Heart left ventricle (tissue), 16 donors: ENCODE results near the gene MCL1. TPM values are rescaled to one million over a fixed set of nuclear protein-coding genes. Genes with fewer than 3 reads are reported as not detected.

Source experiments
- ATAC-seq, 4 donors: fragments of 200-7000 bp; cut with Tn5 transposase; one replicate each; pipeline ENCODE4 v1.9.1; 2020 to 2022; ENCODE audit warnings: moderate library complexity in 4 of 4, mild to moderate bottlenecking in 3 of 4, moderate number of reproducible peaks in 1 of 4
- DNase-seq, 5 donors: peaks; one replicate each; pipeline ENCODE4 v3.0.0-alpha.2; 2020
- H3K27ac ChIP-seq, 12 donors: fragments of 200-600 bp; sonication (generic) in 4 of 12; one replicate each; pipeline versions ENCODE4 v1.5.0 to v1.8.0; 2016 to 2022; ENCODE audit warnings: mild to moderate bottlenecking in 2 of 12
- H3K27me3 ChIP-seq, 9 donors: fragments of 200-600 bp; sonication (generic) in 2 of 9; one replicate each; pipeline versions ENCODE4 v1.5.1 to v1.8.0; 2016 to 2022; ENCODE audit warnings: mild to moderate bottlenecking in 3 of 9
- H3K36me3 ChIP-seq, 9 donors: fragments of 200-600 bp; sonication (generic) in 2 of 9; one replicate each; pipeline versions ENCODE4 v1.5.0 to v1.8.0; 2018 to 2022; ENCODE audit warnings: mild to moderate bottlenecking in 2 of 9
- H3K4me1 ChIP-seq, 12 donors: fragments of 200-600 bp; sonication (generic) in 4 of 12; one replicate each; pipeline versions ENCODE4 v1.5.0 to v1.8.0; 2016 to 2022; ENCODE audit warnings: mild to moderate bottlenecking in 3 of 12
- H3K4me3 ChIP-seq, 12 donors: fragments of 200-600 bp; sonication (generic) in 4 of 12; one replicate each; pipeline versions ENCODE4 v1.5.0 to v1.8.0; 2017 to 2022; ENCODE audit warnings: mild to moderate bottlenecking in 9 of 12, moderate library complexity in 4 of 12
- H3K9me3 ChIP-seq, 12 donors: fragments of 200-600 bp; sonication (generic) in 4 of 12; one replicate each; pipeline versions ENCODE4 v1.5.0 to v1.8.0; 2016 to 2022; ENCODE audit warnings: mild to moderate bottlenecking in 1 of 12
- CTCF ChIP-seq, 12 donors: fragments of 200-600 bp; sonication (generic) in 4 of 12; IDR thresholded peaks; one replicate each; pipeline versions ENCODE4 v1.5.0 to v1.8.0; 2018 to 2022; ENCODE audit warnings: antibody characterized with exemption in 12 of 12, mild to moderate bottlenecking in 5 of 12
- POLR2A ChIP-seq, 2 donors: fragments of 450-650 bp; IDR thresholded peaks; one replicate each; pipeline ENCODE4 v1.6.1; 2017; ENCODE audit warnings: antibody characterized with exemption in 2 of 2, mild to moderate bottlenecking in 2 of 2, moderate library complexity in 2 of 2
- WGBS, 4 donors: extraction: QIAGEN DNeasy Blood & Tissue Kit in 2 of 4; methylation state at CpG; one replicate each; pipeline versions ENCODE4 v1.1.5 to v1.1.7; 2013 to 2018; 5-methylcytosine and 5-hydroxymethylcytosine counted together
- intact Hi-C, 10 donors: fragments of 100-400 bp; cut with DNase I; formaldehyde crosslinking; loops; one replicate each; pipeline versions ENCODE4 v1.11.1 to v1.14.2; 2022
- polyA plus RNA-seq, 2 donors: library from polyadenylated mRNA; stranded (reverse); fragments of 200-250 nt; gene quantifications; one replicate each; pipeline ENCODE4 v1.2.3, GENCODE V29; 2013
- total RNA-seq, 9 donors: library from RNA; depleted of rRNA in 2 of 9; stranded (reverse); fragments of >200 nt in 2 of 9; fragmentation: NEBNext Ultra II Directional in 3 of 9; extraction: Animal tissue kit (Norgen Biotek cat#: 25700) in 3 of 9; gene quantifications; one replicate each; pipeline versions ENCODE4 v1.1.0 to v1.2.4, GENCODE V29; 2016 to 2023
- donor health status: ischemic (EF 13 %, LVEDD 7.1; RV severe dilation, severe dysfunction).
- donor health status: healthy with polysubstance abuse.
- donor health status: DM: no; HTN: yes; CAD: no.
- donor health status: DM: no; HTN: no; CAD: no.
- donor health status: ischemic (EF 25% LVEDD 6.9; RV normal size, moderate dysfunction).
- donor health status: ischemic (EF 25% LVEDD 5.7; RV mildly dilated, moderate dysfunction).
- donor health status: healthy.
- donor health status: DM: yes; HTN: yes; CAD: no.
- donor health status: ischemic (EF 35%, LVEDD 5.7; RV mildly dilated, moderate dysfunction).
- donor health status: nonischemic (EF 11% LVEDD 7.7; RV severe dilation, severe dysfunction).
- donor health status: DM: yes; HTN: yes; CAD: no.
- donor health status: PGD.
- donor health status: ischemic (EF 29% LVEDD 5.4; RV normal size, mild dysfunction).
- donor health status: nonischemic (EF 23%, LVEDD 6.1; RV moderate dilation, normal function).

MCL1 gene
- total and polyA plus RNA-seq, 11 donors: 57.1 to 180 (median 104) TPM

GRCh38 chr1:150550222-150551050 lies 29.0 kb downstream of the MCL1 start:
- Histone ChIP-seq H3K36me3 (peaks cover 0 to 5% (median 0%) of the 10 kb centered on the region in 9 donors), H3K27me3 (peaks cover 0 to 3% (median 0%) of the 10 kb centered on the region in 9 donors), H3K4me1 (peaks cover 0 to 61% (median 36%) of the 10 kb centered on the region in 12 donors), H3K4me3 (peak overlapping the region in 9 of 12 donors; percentile 55 to 77 (median 70)), H3K27ac (peak overlapping the region in 10 of 12 donors; percentile 80 to 93 (median 86)), H3K9me3 (no peaks in the 10 kb centered on the region)
- TF ChIP-seq POLR2A (IDR thresholded peaks at IDR 0.05) (peak in 1 of 2 donors; percentile 14), CTCF (IDR thresholded peaks at IDR 0.05) (no peak)
- intact Hi-C loops: loop anchor here in 3 of 10 donors (10.0 kb wide), 1 partner anchor 264 kb away; no protein-coding TSS in a partner anchor
- DNase-seq (peak in 1 of 5 donors; percentile 65), ATAC-seq (peak; percentile 4 to 27 (median 18))
- WGBS, 4 donors: 49 to 59% (median 56%) methylated on average over 20 to 22 of the region's 22 CpGs

DNA sequence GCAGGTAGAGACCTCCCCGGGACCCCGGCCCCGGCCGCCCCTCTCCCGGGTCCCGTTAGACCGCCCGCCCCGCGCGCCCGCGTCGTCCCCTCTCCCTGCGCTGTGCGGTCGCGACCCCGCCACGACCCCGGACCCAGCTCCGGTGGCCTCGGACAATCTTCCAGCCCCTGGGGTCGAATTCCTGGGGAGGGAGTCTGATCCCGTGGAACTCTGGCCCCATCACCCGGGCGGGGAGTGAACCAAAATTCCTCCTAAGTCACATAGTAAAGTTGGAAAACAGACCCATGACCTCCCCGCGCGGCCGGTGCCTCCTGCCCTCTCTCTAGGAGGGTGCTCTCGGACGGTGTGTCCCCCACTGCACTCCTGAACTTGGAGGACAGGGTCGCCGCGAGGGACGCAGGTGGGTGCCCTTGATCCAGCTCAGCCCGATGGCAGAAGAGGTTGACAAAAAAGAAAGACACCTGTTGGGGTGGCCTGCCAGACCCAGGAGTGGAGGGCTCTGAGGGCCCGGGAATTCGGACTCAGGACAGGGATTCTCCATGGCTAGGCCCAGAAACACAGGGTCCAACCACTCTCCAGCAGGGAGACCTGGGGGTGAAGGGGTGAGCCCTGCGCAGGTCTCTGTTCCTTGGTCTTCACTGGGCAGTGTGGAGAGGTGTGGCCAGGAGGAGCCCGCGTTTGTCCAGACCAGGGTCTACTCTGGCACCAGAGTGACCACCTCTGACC lies 29.8 kb downstream of the MCL1 start:
- peak overlapping the region; percentile 74 to 93 (median 86) for H3K27ac ChIP-seq
- DNase-seq (peak in 2 of 5 donors; percentile 51 to 57), ATAC-seq (peak; percentile 1 to 9 (median 2))
- H3K4me3 ChIP-seq: peak overlapping the region; percentile 45 to 77 (median 62)
- peaks cover 0 to 61% (median 36%) of the 10 kb centered on the region in 12 donors for H3K4me1 ChIP-seq
- WGBS, 4 donors: 11 to 30% (median 19%) methylated on average over 10 to 43 of the region's 43 CpGs
- intact Hi-C loops: loop anchor here in 3 of 10 donors (10.0 kb wide), 1 partner anchor 265 kb away; no protein-coding TSS in a partner anchor
- H3K27me3 ChIP-seq: peaks cover 0 to 3% (median 0%) of the 10 kb centered on the region in 9 donors
- H3K9me3 ChIP-seq: no peaks in the 10 kb centered on the region
- TF ChIP-seq CTCF (IDR thresholded peaks at IDR 0.05): peak in 5 of 12 donors; percentile 6 to 26 (median 16)
- peak in 1 of 2 donors; percentile 44 for TF ChIP-seq POLR2A (IDR thresholded peaks at IDR 0.05)
- no peaks in the 10 kb centered on the region for H3K36me3 ChIP-seq

DNA sequence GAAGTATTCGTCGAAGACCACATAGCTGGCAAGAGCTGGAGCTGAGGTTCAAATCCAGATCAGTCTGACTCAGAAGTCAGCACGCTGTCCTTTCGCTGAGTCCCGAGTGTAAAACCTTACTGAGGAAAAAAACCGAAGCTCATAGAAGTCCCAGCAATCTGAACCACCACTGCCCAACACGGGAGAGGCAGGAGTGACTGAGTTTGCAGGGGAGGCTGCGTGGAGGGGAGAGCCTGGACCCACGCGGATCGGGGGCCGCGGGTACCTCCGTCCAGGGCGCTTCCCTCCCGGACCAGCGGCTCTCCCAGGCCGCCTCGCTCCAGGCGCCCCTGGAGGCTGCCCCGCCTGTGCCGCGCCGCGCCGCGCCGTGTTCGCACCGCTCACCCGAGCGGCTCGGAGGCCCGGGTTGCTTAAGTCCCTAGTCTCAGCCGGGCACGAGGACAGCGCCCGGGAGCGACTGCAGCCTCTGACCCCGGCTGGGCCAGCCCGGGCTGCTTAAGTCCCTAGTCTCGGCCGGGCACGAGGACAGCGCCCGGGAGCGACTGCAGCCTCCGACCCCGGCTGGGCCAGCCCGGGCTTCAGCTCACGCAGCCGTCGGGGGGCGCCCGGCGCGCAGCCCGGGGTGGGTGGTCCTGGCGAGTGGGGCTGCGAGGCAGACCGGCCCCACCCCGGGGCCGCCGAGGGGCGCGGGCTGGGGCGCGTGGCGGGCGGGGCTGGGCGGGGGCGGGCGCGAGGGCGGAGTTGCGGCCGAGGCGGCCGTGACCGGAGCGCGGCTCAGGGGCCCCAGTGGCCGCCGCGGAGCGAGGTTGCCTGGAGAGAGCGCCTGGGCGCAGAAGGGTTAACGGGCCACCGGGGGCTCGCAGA lies 30.5 kb downstream of the MCL1 start, which contains the start of gene ADAMTSL4:
Gene ADAMTSL4, plus strand, starts transcription at position 777 of the 864 bp plus-strand sequence. CDS start 2,881 bp downstream, outside the sequence.
- intact Hi-C loops: no loop called here
- H3K36me3 ChIP-seq: no peaks in the 10 kb centered on the region
- peak in 6 of 12 donors; percentile 5 to 43 (median 20) for TF ChIP-seq CTCF (IDR thresholded peaks at IDR 0.05)
- TF ChIP-seq POLR2A (IDR thresholded peaks at IDR 0.05): peak in 1 of 2 donors; percentile 16
- DNase-seq (peak in 3 of 5 donors; percentile 59 to 77 (median 64)), ATAC-seq (peak; percentile 6 to 57 (median 44))
- 0 to 2% (median 1%) methylated on average over 12 to 91 of the region's 91 CpGs for WGBS, 4 donors
- no peaks in the 10 kb centered on the region for H3K9me3 ChIP-seq
- peak within 1 kb of the TSS; percentile 74 to 93 (median 86) for H3K27ac ChIP-seq
- H3K4me3 ChIP-seq: peak within 1 kb of the TSS; percentile 45 to 77 (median 62)
- peaks cover 0 to 59% (median 36%) of the 10 kb centered on the region in 12 donors for H3K4me1 ChIP-seq
- peaks cover 0 to 3% (median 0%) of the 10 kb centered on the region in 9 donors for H3K27me3 ChIP-seq
